GM23338 (cell line): ENCODE data around the gene ADAMTS20. TPM values are rescaled to one million over a fixed set of nuclear protein-coding genes. Genes with fewer than 3 reads are reported as not detected.

Experiments
- ATAC-seq: fragments of 200-7000 bp; cut with Tn5 transposase; 3 replicates; pipeline ENCODE4 v1.9.1; 2020
- DNase-seq: peaks from one replicate; pipeline ENCODE4 v3.0.0-alpha.2; 2015; ENCODE audit warnings: low spot score
- H2AFZ ChIP-seq: fragments of 200-600 bp; sonication (generic); 2 replicates; pipeline ENCODE4 v1.8.0; 2016; ENCODE audit warnings: antibody characterized with exemption, mild to moderate bottlenecking, moderate library complexity
- H3F3A ChIP-seq: fragments of 200-600 bp; sonication (generic); replicated peaks from 2 replicates; pipeline ENCODE4 v1.8.0; 2017; ENCODE audit warnings: antibody characterized with exemption, mixed run types, low read depth
- H3K27ac ChIP-seq: fragments of 200-600 bp; sonication (generic); 2 replicates; pipeline ENCODE4 v1.6.1; 2016; ENCODE audit warnings: low read depth
- H3K27me3 ChIP-seq: fragments of 200-600 bp; sonication (generic); 2 replicates; pipeline ENCODE4 v1.8.0; 2016; ENCODE audit warnings: mild to moderate bottlenecking, mixed run types, moderate library complexity; ENCODE audit not compliant: insufficient read depth
- H3K36me3 ChIP-seq: fragments of 200-600 bp; sonication (generic); 2 replicates; pipeline ENCODE4 v1.8.0; 2016; ENCODE audit warnings: mild to moderate bottlenecking; ENCODE audit not compliant: insufficient read depth
- H3K4me1 ChIP-seq: fragments of 200-600 bp; sonication (generic); 2 replicates; pipeline ENCODE4 v1.8.0; 2016; ENCODE audit warnings: mild to moderate bottlenecking, moderate library complexity; ENCODE audit not compliant: insufficient read depth
- H3K4me2 ChIP-seq: fragments of 200-600 bp; sonication (generic); 2 replicates; pipeline ENCODE4 v1.7.1; 2017; ENCODE audit warnings: mixed run types
- H3K4me3 ChIP-seq: fragments of 200-600 bp; sonication (generic); 2 replicates; pipeline ENCODE4 v1.6.1; 2016; ENCODE audit warnings: mixed run types
- H3K79me2 ChIP-seq: fragments of 200-600 bp; sonication (generic); replicated peaks from 2 replicates; pipeline ENCODE4 v1.8.0; 2017; ENCODE audit warnings: mild to moderate bottlenecking; ENCODE audit not compliant: insufficient read depth
- H3K9me2 ChIP-seq: fragments of 200-600 bp; sonication (generic); 2 replicates; pipeline ENCODE4 v1.8.0; 2017; ENCODE audit not compliant: insufficient read depth
- H4K20me1 ChIP-seq: fragments of 200-600 bp; sonication (generic); replicated peaks from 2 replicates; pipeline ENCODE4 v1.8.0; 2017; ENCODE audit warnings: mild to moderate bottlenecking; ENCODE audit not compliant: insufficient read depth
- H3K27ac Mint-ChIP-seq: 2 replicates; pipeline ENCODE4 v1.8.0; 2020; ENCODE audit warnings: inconsistent platforms, mild to moderate bottlenecking, moderate library complexity, mixed read lengths
- H3K27me3 Mint-ChIP-seq: 3 replicates; pipeline ENCODE4 v1.8.0; 2022; ENCODE audit warnings: low read depth, mild to moderate bottlenecking, moderate library complexity, mixed read lengths, inconsistent platforms; ENCODE audit not compliant: insufficient read depth, poor library complexity
- H3K36me3 Mint-ChIP-seq: 3 replicates; pipeline ENCODE4 v1.8.0; 2021; ENCODE audit warnings: low read depth, mild to moderate bottlenecking, inconsistent platforms, moderate library complexity, mixed read lengths
- H3K4me1 Mint-ChIP-seq: 3 replicates; pipeline ENCODE4 v1.8.0; 2020; ENCODE audit warnings: mild to moderate bottlenecking, inconsistent platforms, mixed read lengths
- H3K4me3 Mint-ChIP-seq: 3 replicates; pipeline ENCODE4 v1.8.0; 2021; ENCODE audit warnings: moderate library complexity, mild to moderate bottlenecking, inconsistent platforms, mixed read lengths
- H3K9me3 Mint-ChIP-seq: 3 replicates; pipeline ENCODE4 v1.8.0; 2020; ENCODE audit warnings: moderate library complexity, mild to moderate bottlenecking, inconsistent platforms, mixed read lengths
- CREB1 ChIP-seq: fragments of 250-450 bp; sonication (Bioruptor Pico); IDR thresholded peaks from 2 replicates; pipeline ENCODE4 v1.5.0; 2020; ENCODE audit warnings: low read depth, mild to moderate bottlenecking, moderate library complexity
- CTCF ChIP-seq, 2 experiments: fragments of 200-600 bp in 1 of 2; sonication (generic) in 1 of 2; conservative IDR thresholded peaks; 2 replicates each; pipeline versions ENCODE4 v1.5.1 to v1.6.1; 2016 to 2017; ENCODE audit warnings: antibody characterized with exemption in 2 of 2, low read depth in 2 of 2, mild to moderate bottlenecking in 2 of 2, moderate library complexity in 1 of 2
- EZH2 ChIP-seq: fragments of 200-600 bp; sonication (generic); IDR thresholded peaks from one replicate; pipeline ENCODE4 v1.8.0; 2017; ENCODE audit warnings: antibody characterized with exemption, mild to moderate bottlenecking, low read depth; ENCODE audit not compliant: unreplicated experiment
- EZH2phosphoT487 ChIP-seq: fragments of 200-600 bp; sonication (generic); IDR thresholded peaks from one replicate; pipeline ENCODE4 v1.8.1; 2018; ENCODE audit warnings: antibody characterized with exemption; ENCODE audit not compliant: unreplicated experiment
- JUNB ChIP-seq: IDR thresholded peaks from one replicate; pipeline ENCODE4 v1.6.1; 2016; ENCODE audit warnings: antibody characterized with exemption; ENCODE audit not compliant: unreplicated experiment
- NANOG ChIP-seq: IDR thresholded peaks from 2 replicates; pipeline ENCODE4 v1.6.1; 2016; ENCODE audit warnings: antibody characterized with exemption, borderline replicate concordance
- POLR2AphosphoS5 ChIP-seq: IDR thresholded peaks from 2 replicates; pipeline ENCODE4 v1.6.1; 2016; ENCODE audit warnings: antibody characterized with exemption, low read depth
- REST ChIP-seq: IDR thresholded peaks from one replicate; pipeline ENCODE4 v1.6.1; 2018; ENCODE audit warnings: antibody characterized with exemption; ENCODE audit not compliant: unreplicated experiment
- ZNF114 ChIP-seq: fragments of 250-450 bp; sonication (Bioruptor Pico); IDR thresholded peaks from 2 replicates; pipeline ENCODE4 v1.5.0; 2020; ENCODE audit warnings: mild to moderate bottlenecking, moderate library complexity
- ZNF331 ChIP-seq: fragments of 250-450 bp; sonication (Bioruptor Pico); IDR thresholded peaks from 2 replicates; pipeline ENCODE4 v1.5.0; 2020; ENCODE audit warnings: low read depth, mild to moderate bottlenecking, moderate library complexity
- polyA plus RNA-seq: library from polyadenylated mRNA; unstranded; fragments of >200 nt; fragmentation: Nextera tagmentation; extraction: Ambion mirVana; gene quantifications from 2 replicates; pipeline ENCODE4 v1.2.1, GENCODE V29; 2016
- total RNA-seq: library from RNA; depleted of rRNA; stranded (reverse); fragments of >200 nt; shearing (Covaris generic); gene quantifications from 2 replicates; pipeline ENCODE4 v1.2.3, GENCODE V29; 2014
- TF ChIP-seq, protein P1 (sequence below): fragments of 250-450 bp; sonication (Bioruptor Pico); IDR thresholded peaks from 2 replicates; pipeline ENCODE4 v1.5.0; 2020; ENCODE audit warnings: mild to moderate bottlenecking, moderate library complexity
- TF ChIP-seq, protein P2 (sequence below): IDR thresholded peaks from 2 replicates; pipeline ENCODE4 v1.6.1; 2016; ENCODE audit warnings: antibody characterized with exemption

The ADAMTS20 gene
- total and polyA plus RNA-seq, 2 experiments from 2014 or later = 2.0 to 9.3 TPM

- TF ChIP-seq ZNF331 (CRISPR knock-in tag) (no peak), NANOG (no peak), CREB1 (CRISPR knock-in tag) (no peak), EZH2 (no peak), POLR2AphosphoS5 (no peak)
These were observed 4.1 kb upstream of the ADAMTS20 start (continued) for GRCh38 chr12:43556057-43556456.

DNA sequence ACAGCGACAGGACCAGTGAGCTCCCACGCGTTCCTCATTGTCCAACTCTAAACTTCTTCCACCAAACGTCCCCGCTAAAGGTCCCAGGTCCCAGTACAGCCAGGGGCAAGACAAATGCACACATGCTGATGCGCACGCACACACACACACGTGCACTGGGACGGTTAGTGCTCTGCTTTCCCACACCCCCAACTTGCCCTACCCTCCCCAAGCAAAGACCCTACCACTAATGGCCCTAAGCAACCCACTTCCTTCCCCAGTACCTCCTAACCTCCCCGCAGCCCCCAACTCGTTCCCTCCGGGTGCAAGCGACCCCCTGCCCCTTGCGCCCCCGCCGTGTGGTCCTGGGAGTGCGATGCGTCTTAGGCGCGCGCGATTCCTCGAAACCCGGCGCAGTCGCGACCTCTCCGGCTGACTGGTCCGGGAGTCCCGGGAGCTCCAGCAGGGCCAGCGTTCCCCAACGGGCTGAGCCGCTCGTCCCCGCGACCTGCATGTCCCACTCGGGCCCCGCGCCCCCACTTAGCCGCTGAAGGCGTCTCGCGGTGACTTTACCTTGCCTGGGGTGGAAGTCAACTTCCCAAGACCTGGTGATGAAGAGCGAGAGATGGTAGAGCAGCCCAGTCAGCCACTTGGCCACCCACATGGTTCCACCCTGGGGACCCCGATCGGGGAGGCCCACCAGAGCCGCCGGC, 578 bp downstream of the ADAMTS20 start:
- Mint-ChIP-seq H3K4me3 (peak overlapping the region; percentile 93), H3K27me3 (peaks cover 22% of the 10 kb centered on the region), H3K4me1 (peaks cover 11% of the 10 kb centered on the region), H3K27ac (no peak overlapping the region), H3K9me3 (peaks cover 6% of the 10 kb centered on the region), H3K36me3 (peaks cover 5% of the 10 kb centered on the region; the same call in 2 of the 3 replicates)
- no peaks in the 10 kb centered on the region for H3K9me2 ChIP-seq
- H3F3A ChIP-seq = no peaks in the 10 kb centered on the region
- H3K4me2 ChIP-seq = peak overlapping the region; percentile 91
- peaks cover 26% of the 10 kb centered on the region for H3K27me3 ChIP-seq
- H3K4me1 ChIP-seq = peaks cover 5% of the 10 kb centered on the region; the same call in 1 of the 2 replicates
- H2AFZ ChIP-seq = peak overlapping the region; percentile 93
- DNase-seq = peak; percentile 63
- H3K36me3 ChIP-seq = peaks cover 4% of the 10 kb centered on the region; the same call in 1 of the 2 replicates
- H3K27ac ChIP-seq = no peak overlapping the region
- peak; percentile 64 for ATAC-seq
- peaks cover 3% of the 10 kb centered on the region; the same call in 1 of the 2 replicates for H4K20me1 ChIP-seq
- peaks cover 25% of the 10 kb centered on the region for H3K79me2 ChIP-seq
- H3K4me3 ChIP-seq = peak overlapping the region; percentile 79
- no peak for TF ChIP-seq ZNF331 (CRISPR knock-in tag)
- no peak for TF ChIP-seq CREB1 (CRISPR knock-in tag)
- no peak for TF ChIP-seq EZH2phosphoT487
- TF ChIP-seq, protein P1, sequence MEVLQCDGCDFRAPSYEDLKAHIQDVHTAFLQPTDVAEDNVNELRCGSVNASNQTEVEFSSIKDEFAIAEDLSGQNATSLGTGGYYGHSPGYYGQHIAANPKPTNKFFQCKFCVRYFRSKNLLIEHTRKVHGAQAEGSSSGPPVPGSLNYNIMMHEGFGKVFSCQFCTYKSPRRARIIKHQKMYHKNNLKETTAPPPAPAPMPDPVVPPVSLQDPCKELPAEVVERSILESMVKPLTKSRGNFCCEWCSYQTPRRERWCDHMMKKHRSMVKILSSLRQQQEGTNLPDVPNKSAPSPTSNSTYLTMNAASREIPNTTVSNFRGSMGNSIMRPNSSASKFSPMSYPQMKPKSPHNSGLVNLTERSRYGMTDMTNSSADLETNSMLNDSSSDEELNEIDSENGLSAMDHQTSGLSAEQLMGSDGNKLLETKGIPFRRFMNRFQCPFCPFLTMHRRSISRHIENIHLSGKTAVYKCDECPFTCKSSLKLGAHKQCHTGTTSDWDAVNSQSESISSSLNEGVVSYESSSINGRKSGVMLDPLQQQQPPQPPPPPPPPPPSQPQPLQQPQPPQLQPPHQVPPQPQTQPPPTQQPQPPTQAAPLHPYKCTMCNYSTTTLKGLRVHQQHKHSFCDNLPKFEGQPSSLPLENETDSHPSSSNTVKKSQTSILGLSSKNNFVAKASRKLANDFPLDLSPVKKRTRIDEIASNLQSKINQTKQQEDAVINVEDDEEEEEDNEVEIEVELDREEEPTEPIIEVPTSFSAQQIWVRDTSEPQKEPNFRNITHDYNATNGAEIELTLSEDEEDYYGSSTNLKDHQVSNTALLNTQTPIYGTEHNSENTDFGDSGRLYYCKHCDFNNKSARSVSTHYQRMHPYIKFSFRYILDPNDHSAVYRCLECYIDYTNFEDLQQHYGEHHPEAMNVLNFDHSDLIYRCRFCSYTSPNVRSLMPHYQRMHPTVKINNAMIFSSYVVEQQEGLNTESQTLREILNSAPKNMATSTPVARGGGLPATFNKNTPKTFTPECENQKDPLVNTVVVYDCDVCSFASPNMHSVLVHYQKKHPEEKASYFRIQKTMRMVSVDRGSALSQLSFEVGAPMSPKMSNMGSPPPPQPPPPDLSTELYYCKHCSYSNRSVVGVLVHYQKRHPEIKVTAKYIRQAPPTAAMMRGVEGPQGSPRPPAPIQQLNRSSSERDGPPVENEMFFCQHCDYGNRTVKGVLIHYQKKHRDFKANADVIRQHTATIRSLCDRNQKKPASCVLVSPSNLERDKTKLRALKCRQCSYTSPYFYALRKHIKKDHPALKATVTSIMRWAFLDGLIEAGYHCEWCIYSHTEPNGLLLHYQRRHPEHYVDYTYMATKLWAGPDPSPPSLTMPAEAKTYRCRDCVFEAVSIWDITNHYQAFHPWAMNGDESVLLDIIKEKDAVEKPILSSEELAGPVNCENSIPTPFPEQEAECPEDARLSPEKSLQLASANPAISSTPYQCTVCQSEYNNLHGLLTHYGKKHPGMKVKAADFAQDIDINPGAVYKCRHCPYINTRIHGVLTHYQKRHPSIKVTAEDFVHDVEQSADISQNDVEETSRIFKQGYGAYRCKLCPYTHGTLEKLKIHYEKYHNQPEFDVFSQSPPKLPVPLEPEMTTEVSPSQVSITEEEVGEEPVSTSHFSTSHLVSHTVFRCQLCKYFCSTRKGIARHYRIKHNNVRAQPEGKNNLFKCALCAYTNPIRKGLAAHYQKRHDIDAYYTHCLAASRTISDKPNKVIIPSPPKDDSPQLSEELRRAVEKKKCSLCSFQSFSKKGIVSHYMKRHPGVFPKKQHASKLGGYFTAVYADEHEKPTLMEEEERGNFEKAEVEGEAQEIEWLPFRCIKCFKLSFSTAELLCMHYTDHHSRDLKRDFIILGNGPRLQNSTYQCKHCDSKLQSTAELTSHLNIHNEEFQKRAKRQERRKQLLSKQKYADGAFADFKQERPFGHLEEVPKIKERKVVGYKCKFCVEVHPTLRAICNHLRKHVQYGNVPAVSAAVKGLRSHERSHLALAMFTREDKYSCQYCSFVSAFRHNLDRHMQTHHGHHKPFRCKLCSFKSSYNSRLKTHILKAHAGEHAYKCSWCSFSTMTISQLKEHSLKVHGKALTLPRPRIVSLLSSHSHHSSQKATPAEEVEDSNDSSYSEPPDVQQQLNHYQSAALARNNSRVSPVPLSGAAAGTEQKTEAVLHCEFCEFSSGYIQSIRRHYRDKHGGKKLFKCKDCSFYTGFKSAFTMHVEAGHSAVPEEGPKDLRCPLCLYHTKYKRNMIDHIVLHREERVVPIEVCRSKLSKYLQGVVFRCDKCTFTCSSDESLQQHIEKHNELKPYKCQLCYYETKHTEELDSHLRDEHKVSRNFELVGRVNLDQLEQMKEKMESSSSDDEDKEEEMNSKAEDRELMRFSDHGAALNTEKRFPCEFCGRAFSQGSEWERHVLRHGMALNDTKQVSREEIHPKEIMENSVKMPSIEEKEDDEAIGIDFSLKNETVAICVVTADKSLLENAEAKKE (CRISPR knock-in tag) = no peak
- TF ChIP-seq, protein P2, sequence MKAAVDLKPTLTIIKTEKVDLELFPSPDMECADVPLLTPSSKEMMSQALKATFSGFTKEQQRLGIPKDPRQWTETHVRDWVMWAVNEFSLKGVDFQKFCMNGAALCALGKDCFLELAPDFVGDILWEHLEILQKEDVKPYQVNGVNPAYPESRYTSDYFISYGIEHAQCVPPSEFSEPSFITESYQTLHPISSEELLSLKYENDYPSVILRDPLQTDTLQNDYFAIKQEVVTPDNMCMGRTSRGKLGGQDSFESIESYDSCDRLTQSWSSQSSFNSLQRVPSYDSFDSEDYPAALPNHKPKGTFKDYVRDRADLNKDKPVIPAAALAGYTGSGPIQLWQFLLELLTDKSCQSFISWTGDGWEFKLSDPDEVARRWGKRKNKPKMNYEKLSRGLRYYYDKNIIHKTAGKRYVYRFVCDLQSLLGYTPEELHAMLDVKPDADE = no peak
- no peak for TF ChIP-seq EZH2
- no peak for TF ChIP-seq REST
- TF ChIP-seq ZNF114 (CRISPR knock-in tag) = no peak
- no peak for TF ChIP-seq CTCF (conservative IDR thresholded peaks at IDR 0.05; ENCODE audit: low read depth in 2 of 2)
- no peak for TF ChIP-seq JUNB
